Mononuclear cell (primary cell): ENCODE data around the gene PGLYRP4. TPM values are rescaled to one million over a fixed set of nuclear protein-coding genes. Genes with fewer than 3 reads are reported as not detected.

Source experiments
- H3K27me3 ChIP-seq: 2 replicates; pipeline ENCODE4 v1.6.0; 2011; ENCODE audit warnings: low read length, control low read depth; ENCODE audit not compliant: insufficient read depth
- H3K4me1 ChIP-seq: 2 replicates; pipeline ENCODE4 v1.5.1; 2011; ENCODE audit warnings: mild to moderate bottlenecking, low read length, control low read depth; ENCODE audit not compliant: insufficient read depth
- H3K4me3 ChIP-seq: 2 replicates; pipeline ENCODE4 v1.5.1; 2011; ENCODE audit warnings: mild to moderate bottlenecking, low read length, moderate library complexity
- H3K9me3 ChIP-seq: 2 replicates; pipeline ENCODE4 v1.5.1; 2011; ENCODE audit warnings: low read depth, mild to moderate bottlenecking, control low read depth, low read length
- total RNA-seq: library from RNA; depleted of rRNA; stranded (reverse); fragments of >200 nt; gene quantifications from one replicate; pipeline ENCODE4 v1.2.3, GENCODE V29; 2012

Gene PGLYRP4, protein sequence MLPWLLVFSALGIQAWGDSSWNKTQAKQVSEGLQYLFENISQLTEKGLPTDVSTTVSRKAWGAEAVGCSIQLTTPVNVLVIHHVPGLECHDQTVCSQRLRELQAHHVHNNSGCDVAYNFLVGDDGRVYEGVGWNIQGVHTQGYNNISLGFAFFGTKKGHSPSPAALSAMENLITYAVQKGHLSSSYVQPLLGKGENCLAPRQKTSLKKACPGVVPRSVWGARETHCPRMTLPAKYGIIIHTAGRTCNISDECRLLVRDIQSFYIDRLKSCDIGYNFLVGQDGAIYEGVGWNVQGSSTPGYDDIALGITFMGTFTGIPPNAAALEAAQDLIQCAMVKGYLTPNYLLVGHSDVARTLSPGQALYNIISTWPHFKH
- total RNA-seq, result not detected

DNA sequence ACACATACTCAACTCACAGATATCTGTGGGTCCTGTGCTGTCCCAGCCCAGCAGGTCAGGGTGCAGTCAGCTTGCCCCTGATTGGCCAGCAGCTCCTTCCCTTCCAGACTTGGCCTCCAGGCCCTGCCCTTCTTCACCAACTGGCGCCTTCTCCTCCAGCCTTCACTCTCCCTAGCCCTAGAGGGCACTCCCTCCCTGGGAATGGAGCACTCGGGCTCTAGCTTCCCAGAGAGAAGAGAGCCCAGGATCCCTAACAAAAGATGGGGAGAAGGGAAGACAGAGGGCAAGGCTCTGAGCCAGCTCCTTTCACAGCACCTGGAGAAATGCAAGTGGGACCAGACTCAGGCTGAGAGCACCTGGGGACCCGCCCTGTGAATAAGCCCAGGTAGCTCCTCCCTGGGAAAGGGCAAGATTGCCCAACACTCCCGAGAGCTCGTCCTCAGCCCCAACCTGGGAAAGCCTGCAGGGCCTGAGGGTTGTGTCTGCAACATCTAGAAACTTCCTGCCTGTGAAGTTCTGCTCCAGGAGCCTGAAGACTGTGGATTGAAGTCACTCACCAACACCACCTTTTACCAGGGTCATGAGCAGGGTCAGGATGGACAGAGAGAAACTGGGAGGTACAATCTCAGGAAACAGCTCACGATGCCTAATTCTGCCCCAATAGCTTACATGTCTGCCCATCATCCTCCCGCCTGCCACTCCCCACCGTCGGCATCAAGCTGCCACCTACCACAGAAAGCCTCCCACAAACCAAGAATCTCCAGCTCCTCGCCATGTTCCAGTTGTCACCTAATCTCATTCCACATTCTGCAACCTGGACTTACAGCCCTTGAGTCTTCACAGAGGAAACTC, at the start of gene PGLYRP4:
PGLYRP4 (minus strand) TSS at position 331 of the 852 bp plus-strand sequence. CDS start 909 bp downstream, outside the sequence.
- no peak within 1 kb of the TSS for H3K4me3 ChIP-seq
- H3K4me1 ChIP-seq, result peaks cover 35% of the 10 kb centered on the region
- H3K27me3 ChIP-seq, result no peaks in the 10 kb centered on the region
- H3K9me3 ChIP-seq, result no peaks in the 10 kb centered on the region

DNA sequence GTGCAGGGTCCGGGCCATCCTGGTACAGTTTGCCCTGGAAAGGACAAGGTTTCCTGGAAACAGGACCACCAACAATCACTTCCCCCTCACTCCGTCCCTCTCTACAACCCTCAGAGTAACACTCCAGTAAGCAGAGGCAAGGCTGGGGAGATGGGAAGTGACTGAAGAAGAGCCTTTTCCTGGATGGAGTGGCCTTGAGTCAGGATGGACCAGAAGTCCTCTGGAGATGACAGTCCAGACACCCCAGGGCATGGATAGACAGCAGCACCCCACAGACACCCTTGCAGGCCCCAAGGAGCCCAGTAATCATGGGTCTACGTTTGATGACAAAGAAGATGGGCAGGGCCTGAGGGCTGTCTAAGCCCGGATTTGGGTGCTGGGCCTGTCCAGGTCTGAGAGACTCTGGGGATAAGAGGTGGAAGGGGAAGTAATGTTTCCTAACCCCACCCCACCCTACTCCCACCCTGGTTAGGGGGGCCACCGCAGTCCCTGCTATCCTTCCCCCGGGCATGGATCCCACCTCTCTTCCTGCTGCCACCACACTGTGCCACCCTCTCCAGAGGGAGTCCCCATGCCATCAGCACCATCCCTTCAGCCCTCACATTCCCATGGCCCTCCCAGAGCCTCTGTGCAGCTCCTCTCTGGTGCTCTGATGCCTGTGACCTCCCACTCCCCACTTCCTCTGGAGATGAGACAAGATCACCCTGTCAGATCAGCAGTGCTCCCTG, 49.4 kb upstream of the PGLYRP4 start:
- H3K27me3 ChIP-seq, result no peaks in the 10 kb centered on the region
- peaks cover 46% of the 10 kb centered on the region for H3K4me1 ChIP-seq
- H3K4me3 ChIP-seq, result no peak overlapping the region
- no peaks in the 10 kb centered on the region for H3K9me3 ChIP-seq

DNA sequence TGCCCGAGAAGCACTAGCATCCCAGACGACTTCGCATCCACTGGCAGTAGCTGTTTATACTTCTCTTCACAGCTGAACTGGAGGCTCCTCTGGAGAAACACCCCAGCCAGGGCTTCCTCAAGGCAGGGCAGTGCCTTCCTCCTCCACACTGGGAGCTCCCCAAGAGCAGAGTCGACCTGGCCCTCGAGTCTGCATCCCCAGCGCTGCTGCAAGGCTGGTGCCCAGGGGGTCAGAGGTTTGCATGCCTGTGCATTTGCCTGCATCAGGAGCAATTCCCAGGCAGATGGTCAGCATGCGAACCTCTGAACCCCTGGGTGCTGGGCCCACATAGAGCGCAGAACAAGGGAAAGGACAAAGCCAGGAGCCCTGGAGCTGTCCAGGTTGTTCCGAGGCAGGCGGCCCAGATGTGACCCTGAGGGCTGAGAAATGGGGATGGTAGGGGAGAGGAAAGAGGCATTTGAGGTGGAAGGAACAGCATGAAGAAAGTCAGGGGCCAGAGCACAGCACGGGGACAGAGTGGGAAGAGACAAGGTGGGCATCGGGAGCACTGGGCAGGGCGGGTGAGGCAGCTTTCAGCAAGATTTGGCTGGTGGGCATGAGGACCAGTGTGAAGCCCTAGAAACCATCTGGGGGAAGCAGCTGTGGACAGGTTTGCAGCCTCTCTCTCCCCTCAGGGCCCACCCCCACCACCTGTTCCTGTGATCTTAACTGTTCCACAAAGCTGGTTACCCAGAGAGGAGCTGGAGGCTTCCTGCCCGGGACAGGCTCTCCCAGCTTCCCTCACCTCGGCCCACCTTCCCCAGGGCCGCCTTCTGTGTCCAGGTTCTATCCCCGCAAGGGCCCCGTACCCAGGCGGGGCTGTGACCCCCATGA, 48.6 kb upstream of the PGLYRP4 start:
- no peaks in the 10 kb centered on the region for H3K9me3 ChIP-seq
- H3K27me3 ChIP-seq, result no peaks in the 10 kb centered on the region
- peaks cover 47% of the 10 kb centered on the region for H3K4me1 ChIP-seq
- no peak overlapping the region for H3K4me3 ChIP-seq

DNA sequence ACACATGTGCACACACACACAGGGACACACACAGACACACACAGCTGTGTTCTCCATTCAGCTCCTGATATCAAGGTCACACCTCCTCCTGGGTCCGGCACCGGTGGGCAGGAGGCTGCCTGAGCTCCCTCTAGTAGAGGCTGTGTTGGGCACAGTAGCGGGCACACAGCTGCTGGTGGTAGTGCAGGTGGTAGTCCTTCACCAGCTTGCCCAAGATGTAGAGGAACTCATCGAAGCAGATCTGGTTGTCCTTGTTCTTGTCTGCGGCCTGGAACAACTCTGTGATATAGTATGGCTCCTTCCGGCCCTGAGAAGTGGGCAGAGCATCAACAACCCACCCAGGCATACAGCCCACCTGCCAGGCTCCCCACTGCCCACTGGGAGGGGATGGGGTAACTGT, 47.8 kb upstream of the PGLYRP4 start:
- no peak overlapping the region for H3K4me3 ChIP-seq
- no peaks in the 10 kb centered on the region for H3K9me3 ChIP-seq
- peaks cover 53% of the 10 kb centered on the region for H3K4me1 ChIP-seq
- H3K27me3 ChIP-seq, result no peaks in the 10 kb centered on the region

DNA sequence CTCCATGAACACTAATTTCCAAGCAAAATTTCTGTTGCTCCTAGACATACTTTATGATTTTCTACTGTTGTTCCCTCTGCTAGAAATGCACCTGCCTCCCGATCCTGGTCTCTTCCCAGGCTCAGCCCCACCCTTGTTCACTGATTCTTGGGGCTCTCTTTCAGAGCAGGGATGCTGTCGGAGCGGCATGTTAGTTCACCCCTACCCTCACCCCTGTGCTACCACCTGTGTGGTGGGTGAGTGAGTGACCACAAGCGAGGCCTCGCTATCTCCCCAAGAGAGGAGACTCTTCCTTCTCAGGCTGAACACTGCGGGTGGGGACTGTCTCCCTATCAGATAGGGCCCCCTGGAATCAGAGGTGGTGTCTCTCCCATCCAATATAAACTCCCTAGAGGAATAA, 47.1 kb upstream of the PGLYRP4 start:
- no peak overlapping the region for H3K4me3 ChIP-seq
- no peaks in the 10 kb centered on the region for H3K9me3 ChIP-seq
- H3K27me3 ChIP-seq, result no peaks in the 10 kb centered on the region
- H3K4me1 ChIP-seq, result peaks cover 59% of the 10 kb centered on the region

DNA sequence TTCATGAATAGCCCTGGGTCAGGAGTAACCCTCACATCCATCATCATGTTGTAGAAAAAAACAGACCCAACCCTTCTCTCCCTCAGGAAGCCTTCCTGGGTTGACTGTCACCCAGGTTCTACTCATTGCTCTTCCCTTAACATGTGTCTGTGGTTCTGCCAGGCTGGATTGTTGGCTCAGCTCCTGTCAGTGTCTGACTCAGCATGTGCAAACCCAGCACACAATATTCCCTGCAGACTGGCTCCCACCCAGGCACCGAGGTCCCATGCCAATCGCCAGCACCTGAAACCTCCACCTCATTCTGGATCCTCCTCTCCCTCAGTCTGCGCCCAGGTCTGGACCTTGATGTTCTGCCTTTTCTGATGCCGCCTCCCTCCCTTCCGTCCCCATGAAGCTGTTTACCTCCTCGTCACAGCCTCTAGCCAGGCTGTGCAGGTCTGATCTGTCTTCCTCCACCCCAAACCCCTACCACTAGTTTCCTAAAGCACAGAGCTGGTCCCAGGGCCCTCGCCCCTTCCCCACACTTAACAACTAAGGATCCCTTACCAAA, 46.6 kb upstream of the PGLYRP4 start:
- Histone ChIP-seq H3K4me3 (no peak overlapping the region), H3K9me3 (no peaks in the 10 kb centered on the region), H3K27me3 (no peaks in the 10 kb centered on the region), H3K4me1 (peaks cover 60% of the 10 kb centered on the region)

DNA sequence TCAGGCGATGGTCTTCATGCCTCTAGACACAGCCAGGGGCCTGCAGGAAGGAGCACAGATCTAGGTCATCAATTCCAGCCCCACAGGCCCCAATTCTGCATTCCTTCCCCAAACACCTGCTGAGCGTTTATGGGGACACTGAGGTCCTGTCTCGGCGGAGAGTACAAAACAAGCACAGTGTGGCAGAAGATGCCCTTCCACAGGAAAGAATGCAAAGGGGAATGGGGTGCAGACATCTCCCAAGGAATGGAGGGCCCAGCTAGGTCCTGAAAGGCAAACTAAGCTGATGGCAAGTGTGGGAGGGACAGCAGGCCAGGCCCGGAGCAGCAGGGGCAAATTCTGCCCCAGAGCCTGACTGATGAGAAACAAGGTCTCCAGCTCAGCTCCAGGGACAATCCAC, 45.8 kb upstream of the PGLYRP4 start:
- Histone ChIP-seq H3K4me3 (no peak overlapping the region), H3K4me1 (peaks cover 65% of the 10 kb centered on the region), H3K27me3 (no peaks in the 10 kb centered on the region), H3K9me3 (no peaks in the 10 kb centered on the region)

DNA sequence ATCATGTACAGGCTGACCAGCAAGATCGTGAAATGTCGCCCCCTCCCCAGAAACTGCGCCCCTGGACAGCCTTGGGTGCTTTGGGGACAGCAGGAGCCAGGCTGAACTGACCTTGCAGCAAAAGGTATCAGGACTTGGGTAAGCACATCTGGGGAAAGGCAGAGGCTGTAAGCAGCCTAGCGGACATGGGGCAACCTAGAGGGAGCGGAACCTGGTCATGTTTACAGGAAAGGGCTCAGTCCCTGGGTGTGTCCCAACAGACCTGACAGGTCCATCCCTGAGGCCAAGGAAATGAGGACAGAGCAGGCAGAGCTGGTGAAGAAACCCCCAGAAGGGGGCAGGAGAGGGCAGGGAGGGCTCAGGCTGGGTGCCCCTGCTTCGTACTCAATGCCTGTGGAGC, 45.3 kb upstream of the PGLYRP4 start:
- Histone ChIP-seq H3K27me3 (no peaks in the 10 kb centered on the region), H3K9me3 (no peaks in the 10 kb centered on the region), H3K4me1 (peaks cover 65% of the 10 kb centered on the region), H3K4me3 (no peak overlapping the region)

DNA sequence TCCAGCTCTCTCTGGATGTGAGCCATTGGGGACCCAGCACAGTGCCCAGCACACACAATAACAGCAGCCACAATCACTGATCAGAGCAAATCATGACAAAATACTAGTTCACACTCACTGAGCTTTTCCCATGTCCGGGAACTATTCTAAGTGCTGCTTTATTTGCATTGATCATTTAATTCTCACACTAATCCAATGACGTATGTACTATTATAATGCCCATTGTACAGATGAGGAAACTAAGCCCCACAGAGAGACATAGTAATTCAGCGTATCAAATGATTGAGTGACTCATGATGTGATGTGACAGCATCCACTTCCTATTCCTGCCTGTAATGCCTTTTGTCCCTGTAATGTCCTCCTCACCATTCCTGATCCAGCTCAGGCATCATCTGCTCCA, 44.2 kb upstream of the PGLYRP4 start:
- Histone ChIP-seq H3K9me3 (no peaks in the 10 kb centered on the region), H3K27me3 (no peaks in the 10 kb centered on the region), H3K4me3 (no peak overlapping the region), H3K4me1 (peaks cover 63% of the 10 kb centered on the region)

DNA sequence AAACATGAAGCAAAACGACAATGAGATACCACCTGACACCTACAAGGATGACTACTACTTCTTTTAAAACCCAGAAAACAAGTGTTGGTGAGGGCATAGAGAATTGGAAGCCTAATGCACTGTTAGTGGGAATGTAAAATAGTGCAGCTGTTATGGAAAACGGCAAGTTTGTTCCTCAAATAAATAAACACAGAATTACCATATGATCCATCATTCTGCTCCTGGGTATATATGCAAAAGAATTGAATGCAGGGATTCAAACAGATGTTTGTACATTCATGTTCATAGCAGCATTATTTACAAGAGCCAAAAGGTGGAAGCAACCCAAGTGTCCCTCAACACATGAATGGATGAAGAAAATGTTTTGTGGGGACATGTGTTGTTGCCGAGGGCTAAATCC, 43.6 kb upstream of the PGLYRP4 start:
- H3K9me3 ChIP-seq, result no peaks in the 10 kb centered on the region
- peaks cover 68% of the 10 kb centered on the region for H3K4me1 ChIP-seq
- no peaks in the 10 kb centered on the region for H3K27me3 ChIP-seq
- H3K4me3 ChIP-seq, result no peak overlapping the region

DNA sequence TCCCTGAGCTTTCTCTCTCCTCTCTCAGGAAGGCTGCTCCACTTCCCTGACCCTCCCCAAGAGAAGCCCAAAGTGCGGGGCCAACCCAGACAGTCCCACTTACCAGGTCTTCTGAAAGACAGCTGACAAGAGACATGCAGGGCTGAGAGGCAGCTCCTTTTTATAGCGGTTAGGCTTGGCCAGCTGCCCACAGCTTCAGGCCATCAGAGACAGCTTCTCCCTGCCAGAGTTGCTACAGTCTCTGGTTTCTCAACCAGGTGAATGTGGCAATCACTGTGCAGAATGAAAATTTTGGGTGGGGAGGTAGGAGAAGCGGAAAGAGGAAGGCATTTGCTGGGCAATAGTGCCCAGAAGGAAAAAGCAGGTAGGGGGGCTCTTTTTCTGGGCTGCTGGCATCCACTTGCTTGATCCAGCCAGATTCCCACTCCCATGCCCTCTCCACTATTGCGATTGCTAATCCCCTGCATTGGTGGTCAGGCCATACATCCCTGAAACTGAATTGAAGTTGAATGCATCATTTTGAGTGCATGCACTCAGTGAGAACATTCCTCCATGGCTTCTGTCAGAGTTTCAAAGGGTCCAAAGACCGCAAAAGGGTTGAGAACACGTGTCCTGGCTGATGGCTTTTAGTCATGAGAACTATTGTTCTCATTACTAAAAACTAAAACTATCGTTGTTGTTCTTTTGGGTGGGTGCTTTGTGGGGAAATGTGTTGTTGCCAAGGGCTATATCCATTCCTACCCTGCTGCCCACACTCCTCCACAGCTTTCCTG, 42.5 kb upstream of the PGLYRP4 start, which contains the start of gene S100A8:
S100A8 (minus strand) TSS at position 136 of the 773 bp plus-strand sequence. CDS start 538 bp downstream, outside the sequence.
- peak within 1 kb of the TSS; percentile 79 for H3K4me3 ChIP-seq

DNA sequence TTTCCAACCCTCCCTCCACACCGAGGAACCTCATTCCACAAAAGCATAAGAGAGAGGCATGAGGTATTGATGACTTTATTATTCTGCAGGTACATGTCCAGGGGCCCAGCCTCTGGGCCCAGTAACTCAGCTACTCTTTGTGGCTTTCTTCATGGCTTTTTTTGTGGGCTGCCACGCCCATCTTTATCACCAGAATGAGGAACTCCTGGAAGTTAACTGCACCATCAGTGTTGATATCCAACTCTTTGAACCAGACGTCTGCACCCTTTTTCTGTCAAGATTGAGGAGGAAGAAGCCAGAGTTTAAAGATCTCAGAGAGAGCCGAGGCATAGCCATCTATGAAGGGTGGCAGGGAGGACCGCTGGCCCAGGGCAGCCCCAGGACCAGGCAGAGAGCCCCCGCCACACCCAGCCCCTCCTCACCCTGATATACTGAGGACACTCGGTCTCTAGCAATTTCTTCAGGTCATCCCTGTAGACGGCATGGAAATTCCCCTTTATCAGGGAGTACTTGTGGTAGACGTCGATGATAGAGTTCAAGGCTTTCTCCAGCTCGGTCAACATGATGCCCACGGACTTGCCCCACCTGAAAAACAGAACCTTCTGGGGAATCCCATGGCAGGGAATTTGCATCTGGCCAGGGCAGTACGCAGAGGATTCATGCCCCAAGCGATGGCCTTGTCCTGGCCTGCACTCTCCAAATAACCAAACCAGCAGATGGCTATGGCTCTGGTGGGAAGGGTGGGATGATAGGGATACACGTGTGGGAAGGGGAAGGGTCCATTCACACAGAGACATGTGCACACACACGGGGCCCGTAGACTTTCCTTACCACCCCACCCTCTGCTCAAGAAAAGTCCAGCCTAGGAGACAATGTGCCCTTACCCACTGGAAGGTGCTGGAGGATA, 41.6 kb upstream of the PGLYRP4 start:
- H3K27me3 ChIP-seq, result no peaks in the 10 kb centered on the region
- peaks cover 87% of the 10 kb centered on the region for H3K4me1 ChIP-seq
- peak overlapping the region; percentile 79 for H3K4me3 ChIP-seq
- H3K9me3 ChIP-seq, result no peaks in the 10 kb centered on the region

More for the DNA sequence above, 42.5 kb upstream of the PGLYRP4 start, which contains the start of gene S100A8:
- Histone ChIP-seq H3K4me1 (peaks cover 79% of the 10 kb centered on the region), H3K9me3 (no peaks in the 10 kb centered on the region), H3K27me3 (no peaks in the 10 kb centered on the region)
